GM11168 (cell line): ENCODE measurements around the gene WNT4.

ENCODE experiments used
- in situ Hi-C: fragments of 300-500 bp; cut with MboI; formaldehyde crosslinking; loops from one replicate; pipeline ENCODE4 v1.12.0; 2022; ENCODE audit warnings: low sequenced_read_pairs; ENCODE audit not compliant: unreplicated experiment

WNT4 gene

DNA sequence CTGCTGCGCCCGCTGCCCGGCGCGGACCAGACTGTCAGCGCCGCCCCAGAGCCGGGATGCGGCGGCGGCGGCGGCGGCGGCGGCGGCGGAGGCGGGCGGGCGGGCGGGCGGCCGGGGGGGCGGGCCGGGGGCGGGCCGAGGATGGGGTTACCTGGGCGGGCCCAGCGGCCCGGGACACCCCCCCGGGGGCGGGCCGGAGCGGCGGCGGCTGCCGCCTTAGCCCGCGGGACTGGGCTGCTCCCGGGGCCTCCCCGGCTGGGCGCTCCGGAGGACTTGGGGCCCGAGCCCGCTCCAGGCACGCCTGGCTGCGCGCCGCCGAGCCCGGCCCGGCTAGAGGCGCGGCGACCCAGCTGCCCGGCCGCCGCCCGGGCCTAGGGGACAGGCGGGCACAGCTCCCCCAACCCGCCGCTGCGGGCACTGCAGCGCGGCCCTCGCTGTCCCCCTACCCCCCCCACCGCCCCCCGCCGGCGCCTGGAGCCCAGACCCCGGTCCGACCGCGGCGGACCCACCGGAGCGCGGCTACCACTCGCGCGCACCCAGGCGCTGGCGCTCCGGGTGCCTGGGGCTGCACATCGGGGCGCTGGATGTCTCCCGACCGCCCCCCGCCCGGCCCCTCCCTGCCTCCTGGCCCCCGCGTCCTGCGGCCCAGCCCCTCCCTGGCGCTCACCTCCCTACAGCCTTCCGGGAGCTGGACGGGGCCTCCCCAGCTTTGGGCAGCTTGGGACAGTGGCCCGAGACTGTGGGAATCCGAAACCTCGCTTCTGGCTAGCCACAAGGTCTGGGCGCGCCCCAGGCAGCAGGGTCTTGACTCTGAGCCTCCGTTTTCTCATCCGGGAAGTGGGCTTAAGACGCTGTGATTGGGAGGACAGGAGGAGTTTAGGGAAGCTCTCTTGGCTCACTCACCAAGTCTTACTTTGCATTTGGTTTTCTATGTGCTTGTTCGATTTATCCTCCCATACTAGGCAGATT is at the start of gene WNT4:
Gene WNT4, minus strand, starts transcription at position 33 of the 969 bp plus-strand sequence. CDS start 175 bp downstream, outside the sequence.
- in situ Hi-C loops = loop anchor here (25.0 kb wide), 1 partner anchor 494 kb away; the partner anchor contains the start of genes C1QA and C1QC

DNA sequence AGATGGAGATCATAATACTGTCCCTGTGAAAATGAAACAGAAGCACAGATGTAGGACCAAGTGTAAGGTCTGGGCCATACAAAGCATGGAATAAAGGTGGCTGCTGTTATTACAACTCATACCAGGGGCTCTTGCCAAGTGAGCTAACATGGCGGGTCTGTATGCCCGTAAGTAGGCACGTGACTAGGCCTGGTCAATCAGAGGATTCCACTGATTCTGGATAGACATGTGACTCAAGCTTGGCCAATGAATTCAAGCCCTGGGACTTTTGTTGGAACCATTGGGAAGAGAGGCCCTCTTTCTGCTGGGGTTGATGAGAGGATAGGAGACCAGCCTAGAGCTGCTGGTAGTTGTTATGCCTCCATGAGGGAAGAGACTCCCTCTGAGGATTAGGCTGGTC is 47.8 kb upstream of the WNT4 start:
- in situ Hi-C loops = no loop called here

DNA sequence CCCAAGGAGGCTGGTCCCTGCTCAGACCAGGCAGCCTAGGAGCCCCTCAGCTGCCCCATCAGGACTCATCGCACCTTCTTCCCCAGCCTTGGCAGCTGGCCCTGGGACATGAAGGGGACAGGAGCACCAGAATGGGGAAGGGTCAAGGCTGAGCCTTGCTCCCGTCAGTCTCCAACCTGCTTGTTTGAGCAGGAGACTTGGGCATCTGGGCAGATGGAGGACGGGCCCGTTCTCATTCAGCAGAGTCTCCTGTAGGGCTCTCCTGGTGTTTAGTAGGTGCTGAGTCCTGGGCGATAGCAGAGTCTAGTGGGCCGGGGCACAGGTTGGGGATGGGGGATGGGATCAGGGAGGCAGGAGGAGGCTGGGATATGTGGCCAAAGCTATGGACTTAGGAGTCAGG is 47.4 kb upstream of the WNT4 start:
- in situ Hi-C loops = no loop called here

DNA sequence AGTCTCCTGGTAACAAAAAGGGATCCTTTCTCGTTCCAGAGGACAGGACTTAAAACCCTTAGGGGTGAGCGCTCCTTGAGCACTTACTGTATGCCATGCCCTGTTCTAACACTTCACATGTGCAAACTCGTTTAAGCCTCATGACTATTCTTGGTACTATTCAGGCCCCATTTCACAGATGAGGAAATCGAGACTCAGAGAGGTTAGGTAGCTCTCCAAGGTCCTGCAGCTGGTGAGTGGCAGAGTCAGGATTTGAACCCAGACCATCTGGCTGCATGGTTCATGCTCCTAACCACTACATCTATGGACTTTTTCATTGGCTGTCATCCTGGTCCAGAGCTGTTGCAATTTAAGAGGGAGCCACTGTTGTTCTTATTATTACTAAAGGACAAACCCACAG is 46.7 kb upstream of the WNT4 start:
- in situ Hi-C loops = no loop called here

DNA sequence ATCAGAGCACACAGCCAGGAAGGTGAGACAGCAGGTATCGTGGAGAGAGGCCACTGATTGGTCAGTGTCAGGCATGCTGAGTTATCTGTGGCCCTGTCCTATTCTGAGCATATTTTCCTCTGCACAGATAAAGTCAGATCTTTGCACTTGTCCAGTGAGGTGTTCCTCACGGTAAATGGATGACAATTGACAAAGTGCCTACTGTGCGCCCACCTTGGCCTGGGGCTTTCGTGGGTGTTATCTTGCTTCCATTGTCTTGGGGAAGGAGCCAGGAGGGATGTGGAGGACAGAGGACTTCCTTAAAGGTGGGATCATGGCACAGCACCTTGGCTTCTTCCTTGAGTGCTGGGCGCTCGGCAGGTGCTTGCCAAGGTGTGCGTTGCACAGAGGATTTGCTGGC is 46.0 kb upstream of the WNT4 start:
- in situ Hi-C loops = no loop called here

DNA sequence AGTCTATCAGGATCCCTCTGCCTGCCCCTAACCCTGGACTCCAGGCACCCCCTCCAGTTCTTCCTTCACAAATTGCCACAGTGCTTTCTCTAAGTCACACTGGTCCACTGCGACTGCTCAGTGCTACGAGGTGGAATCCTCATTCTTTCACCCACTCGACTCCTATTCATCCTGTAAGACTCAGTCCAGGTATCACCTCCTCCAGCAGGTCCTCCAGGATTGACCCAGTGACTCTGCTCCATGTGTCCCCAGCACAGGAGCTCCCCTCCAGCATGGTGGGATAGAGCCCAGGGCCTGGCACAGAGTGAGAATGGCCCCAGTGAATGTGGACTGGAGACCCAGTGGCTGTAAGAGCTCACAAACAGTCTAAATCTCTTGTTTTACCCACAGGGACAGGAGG is 45.5 kb upstream of the WNT4 start:
- in situ Hi-C loops = no loop called here

DNA sequence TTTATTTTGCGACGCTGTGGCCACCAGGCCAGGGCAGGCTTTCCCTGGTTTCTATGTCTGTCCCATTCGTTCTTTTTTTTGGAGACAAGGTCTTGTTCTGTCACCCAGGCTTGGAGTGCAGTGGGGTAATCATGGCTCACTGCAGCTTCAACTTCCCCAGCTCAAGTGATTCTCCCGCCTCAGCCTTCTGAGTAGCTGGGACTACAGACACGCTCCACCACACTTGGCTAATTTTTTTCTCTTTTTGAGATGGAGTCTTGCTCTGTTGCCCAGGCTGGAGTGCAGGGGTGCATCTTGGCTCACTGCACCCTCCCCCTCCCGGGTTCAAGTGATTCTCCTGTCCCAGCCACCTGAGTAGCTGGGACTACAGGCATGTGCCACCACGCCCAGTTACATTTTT is 43.4 kb upstream of the WNT4 start:
- in situ Hi-C loops = no loop called here

DNA sequence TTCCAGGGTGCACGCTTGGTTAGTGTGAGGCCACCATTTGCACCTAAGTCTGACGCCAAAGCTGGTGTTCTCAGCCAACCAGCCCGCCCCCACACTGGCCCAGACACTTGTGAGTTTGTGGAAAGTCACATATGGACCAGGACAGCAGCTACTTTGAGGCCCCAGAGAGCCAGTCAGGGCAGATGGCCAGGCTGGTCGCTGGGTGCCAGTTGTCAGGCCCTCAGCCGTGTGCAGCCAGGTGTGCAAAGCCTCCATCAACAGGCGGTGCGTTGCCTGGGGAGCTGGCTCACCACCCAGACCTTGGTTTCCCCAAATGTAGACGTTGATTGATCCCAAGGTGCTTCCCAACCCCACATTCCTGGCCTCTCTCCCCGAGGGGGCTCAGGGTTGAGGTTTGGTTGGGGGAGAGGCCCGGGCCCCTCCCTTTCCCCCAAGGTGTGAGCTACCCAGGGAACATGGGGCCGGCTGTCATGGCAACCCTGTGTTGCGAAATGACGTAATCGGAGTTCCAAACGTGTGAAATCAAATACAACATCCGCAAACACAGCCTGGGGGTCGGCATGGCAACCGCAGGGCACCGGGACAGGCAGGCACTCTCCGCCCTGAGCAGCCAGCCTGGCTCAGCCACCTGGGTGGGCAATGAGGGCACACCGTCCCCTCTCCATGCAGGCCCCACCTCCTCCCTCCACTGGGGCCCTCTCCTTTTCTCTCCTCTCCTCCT is 42.2 kb upstream of the WNT4 start:
- in situ Hi-C loops = no loop called here

DNA sequence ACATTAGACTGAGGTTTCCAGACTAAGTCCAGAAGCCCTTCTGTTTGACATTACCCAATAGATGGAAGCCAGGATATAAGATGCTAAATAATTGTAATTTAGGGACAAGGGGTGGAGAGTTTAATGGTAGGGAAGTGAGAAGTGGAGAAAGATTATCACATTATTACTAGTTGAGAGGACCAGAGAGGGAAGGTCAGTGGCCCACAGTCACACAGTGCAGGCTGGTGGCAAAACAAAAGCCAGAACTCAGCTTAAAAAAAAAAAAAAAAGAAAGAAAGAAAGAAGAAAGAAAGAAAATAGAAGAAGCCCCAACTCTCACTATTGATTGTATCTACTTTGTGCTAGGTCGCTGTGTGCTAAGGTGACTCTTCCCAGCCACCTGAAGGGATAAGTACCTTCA is 41.6 kb upstream of the WNT4 start:
- in situ Hi-C loops = no loop called here

DNA sequence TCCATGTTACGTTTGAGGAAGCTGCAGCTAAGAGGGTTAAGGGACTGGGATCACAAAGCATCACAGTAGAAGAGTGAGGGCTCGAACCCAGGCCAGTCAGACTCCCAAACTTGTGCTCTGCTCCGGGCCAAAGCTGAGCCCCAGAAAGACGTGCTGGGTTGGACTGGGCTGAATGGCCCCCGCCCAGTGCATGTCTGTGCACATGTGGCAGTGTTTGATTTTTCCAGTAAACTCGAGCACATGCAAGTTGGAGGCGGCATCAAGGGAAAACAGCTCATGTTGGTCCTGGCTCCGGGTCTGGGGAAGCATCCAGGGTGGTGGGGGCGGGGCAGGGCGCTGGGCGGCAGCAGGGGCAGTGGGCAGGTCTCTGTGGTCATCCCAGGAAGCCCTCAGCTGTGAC is 39.8 kb upstream of the WNT4 start:
- in situ Hi-C loops = no loop called here

DNA sequence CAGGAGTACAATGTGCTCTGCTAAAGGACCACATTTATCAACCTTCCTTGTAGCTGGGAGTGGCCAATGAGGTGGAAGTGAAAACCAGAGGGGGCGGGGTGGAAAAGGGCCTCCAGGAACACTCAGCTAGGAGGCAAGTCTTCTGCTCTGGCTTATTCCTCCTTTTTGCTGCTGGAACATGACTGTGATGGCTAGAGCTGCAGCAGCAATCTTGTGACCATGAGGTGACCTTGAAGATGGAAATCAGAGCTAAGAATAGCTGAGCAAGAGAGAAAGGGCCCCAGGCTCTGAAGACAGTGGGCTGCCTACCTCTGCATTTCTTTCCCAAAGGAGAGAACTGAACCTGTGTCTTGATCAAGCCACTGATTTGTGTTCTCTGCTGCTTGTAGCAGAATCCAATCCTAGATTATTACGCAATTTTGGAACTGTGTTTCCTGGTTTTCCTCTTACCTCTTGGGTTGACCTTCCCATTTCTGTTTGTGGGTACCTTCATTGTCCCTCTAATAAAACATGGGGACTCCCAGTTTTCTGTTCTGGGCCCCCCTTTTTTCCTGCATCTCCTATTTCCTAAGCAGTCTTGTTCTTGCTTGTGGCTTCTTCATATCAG is 36.4 kb upstream of the WNT4 start:
- in situ Hi-C loops = no loop called here

DNA sequence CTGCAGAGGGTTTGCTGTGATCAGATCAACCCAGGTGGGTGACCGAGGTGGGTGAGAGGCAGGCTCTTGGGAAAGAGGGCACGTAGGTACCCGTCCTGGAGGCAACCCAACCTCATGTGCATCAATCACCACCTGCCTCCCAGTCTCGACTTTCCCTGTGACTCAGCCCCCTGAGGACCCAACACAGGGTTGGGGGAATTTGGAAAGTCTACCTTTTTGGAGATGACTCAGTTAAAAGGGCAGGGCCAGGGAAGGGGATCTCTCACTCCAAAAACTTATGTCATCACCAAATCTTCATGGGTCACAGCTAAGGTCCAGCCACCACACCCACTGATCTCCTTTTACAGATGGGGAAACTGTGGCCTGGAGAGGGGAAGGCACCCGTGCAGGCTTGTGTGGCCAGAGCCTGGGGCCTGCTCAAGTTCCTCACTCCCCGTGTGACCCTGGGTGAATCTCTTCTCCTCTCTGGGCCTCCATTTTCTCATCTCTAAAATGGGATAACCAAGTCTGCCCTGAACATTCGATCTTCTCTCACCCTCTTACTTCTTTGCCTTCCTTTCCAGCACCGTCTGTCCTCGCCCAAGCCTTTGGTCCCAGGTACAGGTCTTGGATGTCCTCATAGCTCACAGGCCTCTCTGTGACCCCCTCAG is 34.6 kb upstream of the WNT4 start:
- in situ Hi-C loops = no loop called here

DNA sequence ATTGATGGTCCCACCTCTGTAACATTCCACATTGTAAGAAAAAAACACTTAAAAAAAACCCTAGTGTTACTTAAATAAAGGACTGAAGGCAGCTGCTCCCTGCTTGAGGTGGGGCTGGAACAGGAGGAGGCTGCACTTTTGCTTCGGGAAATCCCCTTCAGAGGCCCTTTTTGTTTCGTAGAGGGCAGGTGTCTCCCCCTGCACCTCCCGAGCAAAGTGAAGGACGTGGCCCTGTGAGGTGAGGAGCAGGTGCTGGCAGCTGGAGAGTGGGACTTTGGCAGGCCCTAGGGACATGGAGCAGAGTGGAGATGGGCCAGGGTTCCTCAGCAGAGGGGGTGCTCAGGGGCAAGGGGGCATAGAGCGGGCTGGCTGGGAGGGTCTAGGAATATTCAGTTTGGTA is 33.4 kb upstream of the WNT4 start:
- in situ Hi-C loops = no loop called here

DNA sequence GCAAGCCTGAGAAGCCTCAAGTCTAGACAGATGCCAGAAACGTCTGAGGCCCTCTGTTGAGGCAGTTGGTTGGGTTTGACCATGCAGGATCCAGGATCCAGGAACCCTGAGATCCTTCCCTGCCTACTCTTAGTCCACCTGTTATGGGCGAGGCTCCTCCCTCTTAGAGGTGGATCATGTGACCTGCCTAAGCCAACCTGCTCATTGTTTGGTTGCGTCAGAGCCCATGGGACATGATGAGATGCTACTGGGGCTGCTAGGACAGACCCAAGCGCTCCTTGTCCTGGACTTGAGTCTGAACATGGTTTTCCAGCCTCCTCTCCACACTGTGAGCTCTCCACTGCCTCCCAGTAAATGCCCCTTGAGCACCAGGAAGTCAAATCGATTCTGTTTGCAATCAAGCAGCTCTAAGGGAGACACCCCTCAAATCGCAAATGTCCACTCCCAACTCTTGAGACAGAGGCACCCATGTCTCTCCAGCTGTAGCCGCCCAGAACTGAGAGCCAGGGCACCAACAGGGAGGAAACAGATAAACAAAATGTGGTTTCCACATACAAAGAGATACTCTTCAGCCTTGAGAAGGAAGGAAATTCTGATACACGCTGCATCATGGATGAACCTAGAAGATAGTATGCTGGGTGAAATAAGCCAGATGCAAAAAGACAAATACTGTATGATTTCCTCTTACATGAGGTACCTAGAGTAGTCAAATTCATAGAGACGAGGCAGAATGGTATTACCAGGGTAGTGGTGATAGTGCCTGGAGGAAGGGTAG is 31.7 kb upstream of the WNT4 start:
- in situ Hi-C loops = no loop called here

DNA sequence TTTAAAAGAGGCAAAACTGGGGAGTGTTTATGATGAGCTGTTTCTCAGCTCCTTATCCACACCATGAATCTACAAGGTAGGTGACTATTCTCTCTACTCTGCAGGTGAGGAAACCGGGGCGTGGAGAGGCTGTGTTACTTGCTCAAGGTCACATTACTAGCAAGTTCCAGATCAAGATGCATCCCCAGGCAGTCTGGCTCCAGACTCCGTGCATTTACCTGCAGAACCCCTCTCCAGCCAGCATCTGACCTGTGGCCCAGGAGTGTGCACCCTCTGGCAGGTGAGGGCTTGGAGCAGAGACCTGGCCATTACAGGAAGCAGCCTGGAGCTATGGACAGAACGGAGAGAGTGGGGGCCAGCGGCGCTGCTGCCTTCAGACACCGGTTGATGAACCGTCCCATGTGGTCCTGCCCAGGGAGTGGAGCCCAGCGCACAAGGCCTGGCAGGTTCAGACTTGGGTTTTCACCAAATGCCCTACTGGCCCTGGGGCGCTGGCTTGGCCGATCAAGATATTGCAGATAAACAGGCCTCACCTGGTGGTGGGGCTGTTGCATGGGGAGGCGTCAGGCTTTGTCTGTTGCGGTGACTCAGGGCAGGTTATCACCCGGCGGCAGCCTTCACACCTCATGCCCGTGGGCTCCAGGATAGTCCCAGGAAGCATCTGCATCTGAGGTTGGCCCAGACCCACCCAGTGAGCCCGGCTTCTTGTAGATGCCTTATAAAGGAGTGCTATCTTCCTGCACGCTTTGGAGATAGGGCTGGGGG is 29.2 kb upstream of the WNT4 start:
- in situ Hi-C loops = no loop called here

DNA sequence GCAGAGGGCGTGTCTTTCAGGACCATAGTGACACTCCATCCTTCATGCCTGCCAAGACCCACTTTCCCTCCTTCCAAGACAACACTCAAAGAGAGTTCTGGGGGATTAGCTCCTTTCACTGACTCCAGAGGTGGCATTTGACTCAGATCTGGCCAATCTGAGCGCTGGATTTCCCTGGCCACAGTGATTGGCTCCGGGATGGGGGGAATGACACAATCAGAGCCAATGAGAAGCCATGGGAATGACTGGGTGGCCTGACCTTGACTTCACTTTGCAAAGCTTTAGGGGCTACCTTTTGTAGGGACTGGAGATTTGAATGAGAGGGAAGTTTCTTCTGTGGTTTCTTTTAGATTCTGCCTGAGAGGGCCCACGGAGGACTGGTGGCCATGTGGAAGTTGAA is 26.9 kb upstream of the WNT4 start:
- in situ Hi-C loops = no loop called here

DNA sequence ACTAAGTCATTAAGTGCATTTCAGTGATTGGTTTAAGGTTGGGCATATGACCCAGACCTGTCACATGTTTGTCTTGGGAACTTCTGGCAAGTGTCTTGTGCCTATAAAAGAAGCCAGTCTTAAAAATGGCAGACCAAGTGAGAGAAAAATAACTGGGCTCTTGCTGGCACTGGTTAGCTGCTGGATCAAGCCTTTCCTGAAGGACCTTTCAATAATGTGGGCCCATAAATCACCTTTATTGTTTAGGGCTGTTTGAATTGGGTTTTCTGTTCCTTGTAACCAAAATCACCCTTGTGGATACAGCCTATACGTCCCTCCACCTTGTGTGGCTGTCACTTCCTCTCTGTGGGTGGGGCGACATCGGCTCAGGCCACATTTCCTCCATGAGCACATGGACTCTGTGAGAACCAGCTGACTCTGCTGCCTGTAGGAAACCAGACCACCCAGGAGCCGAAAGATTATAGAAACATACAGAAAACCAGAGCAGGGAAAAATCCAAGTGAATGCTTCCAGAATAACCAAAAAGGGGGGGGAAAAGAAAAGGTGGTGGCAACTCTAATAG is 25.6 kb upstream of the WNT4 start:
- in situ Hi-C loops = no loop called here

DNA sequence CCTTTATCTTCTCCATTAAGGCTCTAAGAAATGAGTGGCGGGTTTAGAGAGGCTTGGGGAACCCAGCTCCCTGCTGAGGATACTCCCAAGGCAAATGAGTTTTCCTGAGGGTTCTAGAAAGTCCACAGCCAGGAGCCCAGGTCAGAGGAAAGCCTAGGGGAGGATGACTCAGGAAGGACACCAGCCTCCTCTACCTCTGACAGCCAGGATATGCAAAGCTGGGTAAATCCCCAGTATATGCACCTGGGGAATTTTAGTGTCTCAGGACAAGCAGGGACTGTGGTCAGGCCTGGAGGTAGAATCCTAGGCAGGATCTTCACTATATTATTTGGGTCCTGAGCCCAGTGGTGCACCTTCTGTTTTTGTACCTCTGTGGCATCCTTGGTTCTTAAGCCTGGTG is 23.5 kb upstream of the WNT4 start:
- in situ Hi-C loops = no loop called here
